HG03342 (cell line): ENCODE results near the gene RHBDF1.

Experiments
- ATAC-seq: cut with Tn5 transposase; IDR thresholded peaks from one replicate; pipeline ENCODE4 v1.9.1; 2021; ENCODE audit warnings: mild to moderate bottlenecking, moderate library complexity; ENCODE audit not compliant: unreplicated experiment

Gene RHBDF1, protein sequence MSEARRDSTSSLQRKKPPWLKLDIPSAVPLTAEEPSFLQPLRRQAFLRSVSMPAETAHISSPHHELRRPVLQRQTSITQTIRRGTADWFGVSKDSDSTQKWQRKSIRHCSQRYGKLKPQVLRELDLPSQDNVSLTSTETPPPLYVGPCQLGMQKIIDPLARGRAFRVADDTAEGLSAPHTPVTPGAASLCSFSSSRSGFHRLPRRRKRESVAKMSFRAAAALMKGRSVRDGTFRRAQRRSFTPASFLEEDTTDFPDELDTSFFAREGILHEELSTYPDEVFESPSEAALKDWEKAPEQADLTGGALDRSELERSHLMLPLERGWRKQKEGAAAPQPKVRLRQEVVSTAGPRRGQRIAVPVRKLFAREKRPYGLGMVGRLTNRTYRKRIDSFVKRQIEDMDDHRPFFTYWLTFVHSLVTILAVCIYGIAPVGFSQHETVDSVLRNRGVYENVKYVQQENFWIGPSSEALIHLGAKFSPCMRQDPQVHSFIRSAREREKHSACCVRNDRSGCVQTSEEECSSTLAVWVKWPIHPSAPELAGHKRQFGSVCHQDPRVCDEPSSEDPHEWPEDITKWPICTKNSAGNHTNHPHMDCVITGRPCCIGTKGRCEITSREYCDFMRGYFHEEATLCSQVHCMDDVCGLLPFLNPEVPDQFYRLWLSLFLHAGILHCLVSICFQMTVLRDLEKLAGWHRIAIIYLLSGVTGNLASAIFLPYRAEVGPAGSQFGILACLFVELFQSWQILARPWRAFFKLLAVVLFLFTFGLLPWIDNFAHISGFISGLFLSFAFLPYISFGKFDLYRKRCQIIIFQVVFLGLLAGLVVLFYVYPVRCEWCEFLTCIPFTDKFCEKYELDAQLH

GRCh38 chr16:72561-73548 is at the start of gene RHBDF1:
TSS of gene RHBDF1 (minus strand) at chr16:72631. CDS start at chr16:65015, 7,616 bp downstream.
- no peak for ATAC-seq

GRCh38 chr16:120756-121155 is 48.3 kb upstream of the RHBDF1 start:
- no peak for ATAC-seq

DNA sequence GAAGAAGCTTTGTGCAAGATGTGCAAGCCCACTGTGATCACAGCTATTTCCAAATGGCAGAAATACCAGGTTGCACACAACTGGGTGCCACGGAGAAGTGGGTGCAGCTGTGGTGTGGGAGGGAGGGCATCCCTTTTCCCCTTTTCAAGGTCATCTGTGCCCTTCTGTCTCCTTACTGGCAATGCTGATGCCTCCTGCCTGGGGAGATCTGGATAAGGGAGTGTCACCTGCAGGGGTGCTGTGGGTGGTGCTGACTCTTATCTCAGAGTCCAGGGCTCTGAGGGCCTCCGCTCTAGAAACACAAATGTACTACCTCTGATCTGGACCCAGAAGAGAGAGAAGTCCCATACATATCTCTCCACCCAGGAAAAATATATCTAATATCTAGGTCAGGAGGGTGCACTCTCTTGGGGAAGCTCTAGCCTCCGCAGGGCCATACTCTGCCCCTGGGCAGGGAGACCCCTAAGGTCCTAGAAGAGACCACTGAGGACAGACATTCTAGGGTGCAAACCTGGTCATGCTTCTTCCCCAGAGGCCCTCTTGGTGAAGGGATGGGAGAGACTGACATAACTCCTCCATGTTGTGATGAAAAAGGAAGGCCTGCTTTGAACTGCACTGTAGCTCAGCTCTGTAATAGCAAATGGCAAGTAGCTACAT is 47.5 kb upstream of the RHBDF1 start:
- ATAC-seq, result no peak

- no peak for ATAC-seq
These were observed 46.9 kb upstream of the RHBDF1 start for GRCh38 chr16:119295-119694.

- no peak for ATAC-seq
These were observed 46.4 kb upstream of the RHBDF1 start for GRCh38 chr16:118857-119256.

DNA sequence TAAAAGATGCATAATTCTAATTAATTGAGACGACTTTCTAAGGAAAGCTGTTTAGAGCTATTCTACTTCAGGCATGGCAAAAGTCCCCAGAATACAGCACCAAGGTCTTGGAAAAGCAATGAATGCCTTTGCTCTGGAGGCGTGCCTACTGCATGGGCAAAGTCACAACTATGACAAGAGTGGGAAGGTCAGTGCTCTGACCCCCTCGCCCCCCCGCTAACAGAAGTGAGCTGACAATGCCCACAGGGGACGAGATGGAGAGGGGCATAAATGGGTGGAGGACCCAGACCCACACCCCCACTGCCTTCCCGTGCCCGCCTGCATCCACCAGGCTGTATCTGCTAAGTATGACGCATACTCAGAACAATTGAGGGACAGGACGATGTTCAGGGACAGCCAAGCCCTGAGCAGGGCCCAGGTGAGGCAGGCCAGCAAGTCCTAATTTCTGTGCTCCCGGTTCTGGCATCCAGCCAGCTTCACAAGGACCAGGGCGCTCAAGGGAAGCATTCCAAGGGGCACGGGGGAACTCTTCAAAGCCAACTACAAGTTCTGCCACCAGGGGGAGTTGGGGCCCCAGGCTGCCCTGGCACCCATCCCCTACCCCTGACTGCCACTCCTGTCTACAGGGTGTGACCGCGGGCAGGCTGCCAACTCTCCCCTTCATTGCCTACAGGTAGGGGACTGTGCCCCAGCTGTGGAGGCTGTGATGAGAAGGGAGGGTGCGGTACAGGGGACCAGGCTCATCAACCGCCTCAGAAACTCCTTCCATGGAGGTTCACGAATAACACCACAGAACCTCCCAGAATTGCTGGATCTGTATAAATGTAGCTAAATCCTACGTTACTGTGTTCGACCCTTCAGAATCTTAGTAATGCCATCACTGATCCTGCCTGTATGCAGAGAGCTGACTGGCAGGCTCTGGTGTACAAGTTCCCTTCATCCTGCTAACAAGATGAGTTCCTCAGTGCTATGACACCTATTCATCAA is 45.2 kb upstream of the RHBDF1 start:
- no peak for ATAC-seq

GRCh38 chr16:116015-116414 is 43.6 kb upstream of the RHBDF1 start:
- no peak for ATAC-seq

DNA sequence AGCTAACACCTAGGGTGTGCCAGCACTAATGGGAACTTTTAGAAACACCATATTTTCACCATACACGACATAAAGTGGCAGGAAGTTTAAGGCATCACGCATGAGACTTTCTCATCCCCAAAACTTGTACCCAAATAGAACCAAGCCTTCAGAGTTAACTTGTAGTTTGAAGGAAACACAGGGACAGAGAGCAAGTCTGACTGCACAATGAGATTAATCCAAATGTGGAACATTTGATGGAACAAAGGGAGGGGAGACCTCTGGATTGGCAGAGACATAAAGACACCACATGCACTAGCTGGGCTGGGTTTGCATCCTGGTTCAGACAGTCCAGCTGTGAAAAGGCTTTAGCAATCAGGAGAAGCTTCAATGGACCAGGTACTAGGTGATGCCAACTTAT is 41.9 kb upstream of the RHBDF1 start:
- no peak for ATAC-seq

GRCh38 chr16:112153-112840 is 39.9 kb upstream of the RHBDF1 start:
- ATAC-seq, result no peak

GRCh38 chr16:106623-107324 is 34.3 kb upstream of the RHBDF1 start:
- no peak for ATAC-seq

- ATAC-seq, result no peak
These were observed 33.1 kb upstream of the RHBDF1 start for GRCh38 chr16:105521-105920.

- ATAC-seq, result no peak
These were observed 32.5 kb upstream of the RHBDF1 start for GRCh38 chr16:104928-105327.

- no peak for ATAC-seq
These were observed 31.9 kb upstream of the RHBDF1 start for GRCh38 chr16:104355-104754.

DNA sequence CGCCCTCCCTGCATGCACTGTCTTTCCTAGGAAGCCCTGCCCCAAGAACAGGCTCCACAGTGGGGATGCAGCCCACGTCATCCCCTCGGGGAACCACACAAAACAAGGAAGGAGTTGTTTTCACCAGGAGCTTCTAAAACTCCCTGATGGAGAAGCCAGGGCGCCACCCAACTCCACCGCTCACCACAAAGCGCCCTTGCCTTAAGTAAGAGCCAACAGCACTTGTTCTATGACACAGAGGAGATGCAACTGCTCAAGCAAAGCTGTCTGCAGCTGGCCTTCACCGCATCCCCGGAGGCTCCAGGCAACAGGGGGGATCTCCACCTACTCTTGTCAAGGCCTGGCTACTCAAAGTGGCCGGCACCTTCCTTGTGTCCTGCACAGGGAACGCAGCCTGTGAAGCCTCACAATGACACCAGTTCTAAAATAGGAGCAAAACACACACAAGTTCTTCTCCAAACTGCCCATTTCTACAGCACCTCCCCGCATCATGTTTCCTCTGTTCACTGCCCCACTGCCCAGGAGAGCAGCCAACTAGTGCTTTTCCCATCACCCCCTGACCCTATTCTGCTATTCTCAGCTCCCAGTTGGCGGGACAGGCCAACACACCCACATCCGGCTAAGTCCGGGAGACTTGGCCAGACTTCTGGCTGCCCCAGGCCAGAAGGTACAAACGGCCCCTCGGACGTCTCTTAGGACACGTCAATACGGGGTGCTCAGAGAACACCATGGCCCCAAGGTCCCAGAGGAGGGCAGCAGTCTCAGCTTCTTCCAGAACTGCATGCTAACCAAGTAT is 29.8 kb upstream of the RHBDF1 start:
- no peak for ATAC-seq

DNA sequence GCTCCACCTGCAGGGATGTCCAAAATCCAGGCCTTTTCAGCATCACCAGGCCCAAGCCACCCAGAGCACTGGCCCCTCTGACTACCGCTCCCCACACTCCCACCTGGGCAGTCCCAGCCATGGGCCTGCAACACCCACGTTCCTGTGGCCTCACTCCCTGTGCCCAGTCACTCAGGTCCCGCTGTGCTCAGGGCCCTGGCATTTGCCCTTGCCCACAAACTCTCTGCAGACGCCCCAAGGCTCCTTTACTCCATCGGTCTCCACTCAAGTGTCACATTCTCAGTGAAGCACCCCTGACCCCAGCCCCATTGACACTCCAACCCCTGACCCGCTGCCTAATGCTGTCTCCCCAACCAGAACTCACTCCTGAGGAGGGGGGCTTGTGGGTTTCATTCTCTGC is 29.2 kb upstream of the RHBDF1 start:
- no peak for ATAC-seq

GRCh38 chr16:100989-101388 is 28.6 kb upstream of the RHBDF1 start:
- no peak for ATAC-seq

DNA sequence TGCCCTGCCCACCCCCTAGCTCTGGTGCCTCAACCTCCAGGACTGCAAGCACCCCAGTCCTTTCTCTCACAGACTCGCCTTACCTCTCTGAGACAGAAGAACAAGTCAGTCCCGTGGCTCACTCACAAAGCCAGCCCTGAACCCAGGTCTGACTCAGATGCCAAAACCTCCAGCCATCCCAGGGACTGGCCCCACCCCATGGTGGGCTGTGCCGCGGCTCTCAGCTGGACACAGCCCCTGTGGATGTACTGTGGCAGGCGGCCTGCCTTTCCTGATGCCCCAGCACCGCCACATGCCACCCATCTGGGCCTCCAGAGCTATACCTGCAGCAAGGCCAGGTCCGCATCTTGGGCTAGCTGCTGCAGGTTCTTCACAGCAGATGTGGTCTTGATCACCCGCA is 25.4 kb upstream of the RHBDF1 start:
- no peak for ATAC-seq
